ENCODE measurements around the gene EZH2.

The EZH2 gene

GRCh38 chr7:148868378-148868674 lies 15.8 kb downstream of the EZH2 start:
- H3K4me1 ChIP-seq (ENCODE audit: control insufficient read depth, insufficient read depth, low read length) = no peaks in the 10 kb centered on the region
- no peaks in the 10 kb centered on the region for H3K27me3 ChIP-seq (ENCODE audit: control insufficient read depth, insufficient read depth, low read length)
- no peaks in the 10 kb centered on the region for H3K9me3 ChIP-seq (ENCODE audit: control insufficient read depth, low read length)
- no peak overlapping the region for H3K9ac ChIP-seq (ENCODE audit: low read length)
- H3K36me3 ChIP-seq (ENCODE audit: control insufficient read depth, insufficient read depth, low read length) = no peaks in the 10 kb centered on the region
- no peak overlapping the region for H3K4me3 ChIP-seq (ENCODE audit: low read length)

DNA sequence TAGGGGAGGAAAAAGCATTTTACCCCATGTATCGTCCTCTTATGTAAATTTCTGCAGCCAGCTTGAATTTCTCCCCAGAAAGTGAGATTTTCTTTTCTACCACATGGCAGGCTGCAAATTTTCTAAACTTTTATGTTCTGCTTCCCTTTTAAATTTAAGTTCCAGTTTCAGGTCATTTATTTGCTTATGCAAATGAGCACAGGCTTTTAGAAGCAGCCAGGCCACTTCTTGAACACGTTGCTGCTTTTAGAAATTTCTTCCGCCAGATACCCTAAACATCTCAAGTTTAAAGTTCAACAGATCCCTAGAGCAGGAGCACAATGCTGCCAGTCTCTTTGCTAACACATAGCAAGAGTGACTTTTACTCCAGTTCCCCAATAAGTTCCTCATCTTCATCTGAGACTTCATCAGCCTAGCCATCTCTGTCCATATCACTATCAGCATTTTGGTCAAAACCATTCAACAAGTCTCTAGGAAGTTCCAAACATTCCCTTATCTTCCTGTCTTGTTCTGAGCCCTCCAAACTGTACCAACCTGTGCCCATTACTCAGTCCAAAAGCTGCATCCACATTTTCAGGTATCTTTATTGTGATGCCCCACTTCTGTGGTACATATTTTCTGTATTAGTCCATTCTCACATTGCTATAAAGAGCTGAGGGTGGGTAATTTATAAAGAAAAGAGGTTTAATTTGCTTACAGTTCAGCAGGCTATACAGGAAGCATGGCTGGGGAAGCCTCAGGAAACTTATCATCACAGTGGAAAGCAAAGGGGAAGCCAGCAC lies 16.3 kb downstream of the EZH2 start:
- Histone ChIP-seq H3K9me3 (ENCODE audit: control insufficient read depth, low read length) (no peaks in the 10 kb centered on the region), H3K4me1 (ENCODE audit: control insufficient read depth, insufficient read depth, low read length) (no peaks in the 10 kb centered on the region), H3K36me3 (ENCODE audit: control insufficient read depth, insufficient read depth, low read length) (no peaks in the 10 kb centered on the region), H3K9ac (ENCODE audit: low read length) (no peak overlapping the region), H3K4me3 (ENCODE audit: low read length) (no peak overlapping the region), H3K27me3 (ENCODE audit: control insufficient read depth, insufficient read depth, low read length) (no peaks in the 10 kb centered on the region)

- no peaks in the 10 kb centered on the region for H3K36me3 ChIP-seq (ENCODE audit: control insufficient read depth, insufficient read depth, low read length)
- H3K4me1 ChIP-seq (ENCODE audit: control insufficient read depth, insufficient read depth, low read length) = no peaks in the 10 kb centered on the region
Measured at GRCh38 chr7:148866362-148866761, 17.7 kb downstream of the EZH2 start.

DNA sequence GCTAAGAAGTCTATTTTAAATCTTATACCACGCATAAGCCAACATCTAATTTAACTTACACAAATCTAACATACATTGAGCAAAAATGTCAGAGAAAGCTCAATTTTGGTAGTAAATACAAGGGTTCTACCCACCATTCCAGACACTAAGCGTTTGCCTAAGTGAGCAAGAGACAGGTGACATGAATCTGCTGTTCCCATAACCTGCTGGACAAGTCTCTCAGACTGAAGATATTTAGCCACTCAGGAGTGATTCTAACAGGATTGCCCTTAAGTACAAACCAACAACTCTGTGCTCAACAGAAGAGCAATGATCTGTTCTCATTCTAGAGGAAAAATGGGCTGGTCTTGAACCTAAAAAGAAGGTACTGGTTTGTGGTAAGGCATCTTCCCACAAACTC lies 18.8 kb downstream of the EZH2 start:
- no peaks in the 10 kb centered on the region for H3K36me3 ChIP-seq (ENCODE audit: control insufficient read depth, insufficient read depth, low read length)
- H3K9me3 ChIP-seq (ENCODE audit: control insufficient read depth, low read length) = no peaks in the 10 kb centered on the region
- H3K4me3 ChIP-seq (ENCODE audit: low read length) = no peak overlapping the region
- H3K9ac ChIP-seq (ENCODE audit: low read length) = no peak overlapping the region
- H3K4me1 ChIP-seq (ENCODE audit: control insufficient read depth, insufficient read depth, low read length) = no peaks in the 10 kb centered on the region
- no peaks in the 10 kb centered on the region for H3K27me3 ChIP-seq (ENCODE audit: control insufficient read depth, insufficient read depth, low read length)

More at GRCh38 chr7:148866362-148866761, 17.7 kb downstream of the EZH2 start:
- H3K9me3 ChIP-seq (ENCODE audit: control insufficient read depth, low read length) = no peaks in the 10 kb centered on the region
- H3K9ac ChIP-seq (ENCODE audit: low read length) = no peak overlapping the region
- no peaks in the 10 kb centered on the region for H3K27me3 ChIP-seq (ENCODE audit: control insufficient read depth, insufficient read depth, low read length)
- no peak overlapping the region for H3K4me3 ChIP-seq (ENCODE audit: low read length)

DNA sequence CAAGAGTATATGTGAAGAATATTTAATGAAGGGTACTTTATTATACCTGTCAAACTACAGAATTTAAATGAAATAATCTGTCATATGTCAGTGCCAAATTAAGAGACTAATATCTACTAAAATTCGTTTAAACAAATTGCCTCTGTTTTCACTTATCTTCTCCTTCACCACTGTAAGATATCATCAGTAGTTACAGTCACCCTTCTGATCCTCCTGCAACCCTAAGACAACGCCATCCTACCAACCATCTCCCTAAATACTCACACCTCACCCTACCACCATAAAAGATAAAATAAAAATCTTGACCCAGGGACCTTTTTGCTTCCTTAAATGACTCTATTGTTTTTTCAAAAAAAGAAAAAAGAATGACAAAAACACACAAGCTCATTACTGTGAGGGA lies 20.8 kb downstream of the EZH2 start:
- Histone ChIP-seq H3K4me3 (ENCODE audit: low read length) (no peak overlapping the region), H3K4me1 (ENCODE audit: control insufficient read depth, insufficient read depth, low read length) (no peaks in the 10 kb centered on the region), H3K27me3 (ENCODE audit: control insufficient read depth, insufficient read depth, low read length) (no peaks in the 10 kb centered on the region), H3K36me3 (ENCODE audit: control insufficient read depth, insufficient read depth, low read length) (no peaks in the 10 kb centered on the region), H3K9me3 (ENCODE audit: control insufficient read depth, low read length) (no peaks in the 10 kb centered on the region), H3K9ac (ENCODE audit: low read length) (no peak overlapping the region)

DNA sequence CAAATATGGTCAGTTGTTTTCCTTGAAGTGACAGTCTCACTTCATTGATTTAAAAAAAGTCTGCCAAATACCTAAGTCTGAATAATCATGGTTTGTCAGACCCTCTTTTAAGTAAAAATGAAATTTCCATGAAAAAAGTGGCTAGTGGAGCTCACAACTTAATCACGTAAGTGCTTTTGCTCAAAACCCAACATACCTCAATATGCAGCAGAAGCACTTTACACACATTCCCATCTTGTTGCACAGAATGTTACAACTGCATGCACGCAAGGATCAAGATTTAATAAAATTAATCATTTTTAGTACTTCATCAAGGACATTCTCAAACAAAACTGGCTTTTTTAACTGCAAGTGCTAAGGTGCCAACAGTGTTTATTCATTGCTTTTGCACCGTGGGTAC lies 21.6 kb downstream of the EZH2 start:
- no peak overlapping the region for H3K4me3 ChIP-seq (ENCODE audit: low read length)
- H3K9me3 ChIP-seq (ENCODE audit: control insufficient read depth, low read length) = no peaks in the 10 kb centered on the region
- H3K4me1 ChIP-seq (ENCODE audit: control insufficient read depth, insufficient read depth, low read length) = no peaks in the 10 kb centered on the region
- H3K9ac ChIP-seq (ENCODE audit: low read length) = no peak overlapping the region
- no peaks in the 10 kb centered on the region for H3K36me3 ChIP-seq (ENCODE audit: control insufficient read depth, insufficient read depth, low read length)
- H3K27me3 ChIP-seq (ENCODE audit: control insufficient read depth, insufficient read depth, low read length) = no peaks in the 10 kb centered on the region

- Histone ChIP-seq H3K36me3 (ENCODE audit: control insufficient read depth, insufficient read depth, low read length) (no peaks in the 10 kb centered on the region), H3K4me3 (ENCODE audit: low read length) (no peak overlapping the region), H3K4me1 (ENCODE audit: control insufficient read depth, insufficient read depth, low read length) (peaks cover 4% of the 10 kb centered on the region), H3K27me3 (ENCODE audit: control insufficient read depth, insufficient read depth, low read length) (no peaks in the 10 kb centered on the region), H3K9me3 (ENCODE audit: control insufficient read depth, low read length) (no peaks in the 10 kb centered on the region), H3K9ac (ENCODE audit: low read length) (no peak overlapping the region)
Measured at GRCh38 chr7:148858489-148858888, 25.6 kb downstream of the EZH2 start.

- Histone ChIP-seq H3K36me3 (ENCODE audit: control insufficient read depth, insufficient read depth, low read length) (no peaks in the 10 kb centered on the region), H3K9me3 (ENCODE audit: control insufficient read depth, low read length) (no peaks in the 10 kb centered on the region), H3K9ac (ENCODE audit: low read length) (no peak overlapping the region), H3K4me3 (ENCODE audit: low read length) (no peak overlapping the region), H3K4me1 (ENCODE audit: control insufficient read depth, insufficient read depth, low read length) (peaks cover 4% of the 10 kb centered on the region), H3K27me3 (ENCODE audit: control insufficient read depth, insufficient read depth, low read length) (no peaks in the 10 kb centered on the region)
Measured at GRCh38 chr7:148856891-148857290, 27.2 kb downstream of the EZH2 start.

DNA sequence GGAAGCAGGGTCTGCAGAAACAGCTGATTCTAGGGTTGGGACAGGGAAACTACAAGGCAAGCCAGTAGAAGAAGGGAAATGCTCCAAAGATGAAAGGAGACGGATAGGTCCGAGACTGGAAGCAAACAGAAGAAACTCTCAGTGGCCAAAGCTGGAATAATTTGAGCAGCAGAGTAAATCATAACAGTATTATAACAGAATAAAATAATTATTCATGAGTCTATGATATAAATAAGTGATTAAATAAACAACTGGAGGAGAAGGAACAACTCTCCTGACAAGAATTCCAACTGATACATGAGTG lies 27.6 kb downstream of the EZH2 start:
- Histone ChIP-seq H3K4me3 (ENCODE audit: low read length) (no peak overlapping the region), H3K4me1 (ENCODE audit: control insufficient read depth, insufficient read depth, low read length) (peaks cover 4% of the 10 kb centered on the region), H3K9me3 (ENCODE audit: control insufficient read depth, low read length) (no peaks in the 10 kb centered on the region), H3K27me3 (ENCODE audit: control insufficient read depth, insufficient read depth, low read length) (no peaks in the 10 kb centered on the region), H3K9ac (ENCODE audit: low read length) (no peak overlapping the region), H3K36me3 (ENCODE audit: control insufficient read depth, insufficient read depth, low read length) (no peaks in the 10 kb centered on the region)

DNA sequence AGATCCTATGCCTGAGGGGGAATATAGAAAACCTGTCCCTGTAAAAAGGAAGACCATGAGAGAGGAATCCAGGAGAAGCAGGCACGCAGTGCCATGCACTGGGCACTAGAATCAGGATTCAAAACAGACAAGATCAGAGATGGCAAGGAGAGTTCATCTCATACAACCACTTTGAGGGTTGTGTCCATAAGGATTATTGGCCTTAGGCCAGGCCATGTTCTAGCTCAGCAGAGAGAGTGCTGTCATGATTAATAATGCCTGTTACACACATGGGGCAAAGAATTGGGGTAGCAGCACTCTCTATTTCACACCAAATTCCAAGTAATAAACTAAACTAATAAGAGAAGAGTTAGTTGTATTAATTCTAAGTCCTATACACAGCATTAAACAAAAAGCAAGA lies 29.1 kb downstream of the EZH2 start:
- Histone ChIP-seq H3K9me3 (ENCODE audit: control insufficient read depth, low read length) (no peaks in the 10 kb centered on the region), H3K36me3 (ENCODE audit: control insufficient read depth, insufficient read depth, low read length) (no peaks in the 10 kb centered on the region), H3K4me1 (ENCODE audit: control insufficient read depth, insufficient read depth, low read length) (peaks cover 4% of the 10 kb centered on the region)

GRCh38 chr7:148852272-148852671 lies 31.8 kb downstream of the EZH2 start:
- H3K9me3 ChIP-seq (ENCODE audit: control insufficient read depth, low read length) = no peaks in the 10 kb centered on the region
- H3K27me3 ChIP-seq (ENCODE audit: control insufficient read depth, insufficient read depth, low read length) = no peaks in the 10 kb centered on the region
- H3K4me3 ChIP-seq (ENCODE audit: low read length) = no peak overlapping the region
- H3K4me1 ChIP-seq (ENCODE audit: control insufficient read depth, insufficient read depth, low read length) = peaks cover 4% of the 10 kb centered on the region
- H3K36me3 ChIP-seq (ENCODE audit: control insufficient read depth, insufficient read depth, low read length) = no peaks in the 10 kb centered on the region
- no peak overlapping the region for H3K9ac ChIP-seq (ENCODE audit: low read length)

More for the DNA sequence above, 29.1 kb downstream of the EZH2 start:
- H3K27me3 ChIP-seq (ENCODE audit: control insufficient read depth, insufficient read depth, low read length) = no peaks in the 10 kb centered on the region
- no peak overlapping the region for H3K9ac ChIP-seq (ENCODE audit: low read length)
- H3K4me3 ChIP-seq (ENCODE audit: low read length) = no peak overlapping the region

- H3K9ac ChIP-seq (ENCODE audit: low read length) = no peak overlapping the region
- H3K36me3 ChIP-seq (ENCODE audit: control insufficient read depth, insufficient read depth, low read length) = no peaks in the 10 kb centered on the region
- no peaks in the 10 kb centered on the region for H3K9me3 ChIP-seq (ENCODE audit: control insufficient read depth, low read length)
- no peak overlapping the region for H3K4me3 ChIP-seq (ENCODE audit: low read length)
- no peaks in the 10 kb centered on the region for H3K27me3 ChIP-seq (ENCODE audit: control insufficient read depth, insufficient read depth, low read length)
- H3K4me1 ChIP-seq (ENCODE audit: control insufficient read depth, insufficient read depth, low read length) = no peaks in the 10 kb centered on the region
Measured at GRCh38 chr7:148850564-148850963, 33.5 kb downstream of the EZH2 start.
